OCI-LY7 (cell line): ENCODE measurements around the gene GABRB3.

Experiments used
- EZH2phosphoT487 ChIP-seq: fragments of 200-600 bp; sonication (generic); IDR thresholded peaks from 2 replicates; pipeline ENCODE4 v1.6.1; 2018; ENCODE audit warnings: low read depth, borderline replicate concordance, mild to moderate bottlenecking, mixed run types, antibody characterized with exemption, low read length, moderate library complexity, mixed read lengths
- TF ChIP-seq, protein P1 (sequence below): fragments of 200-600 bp; sonication (generic); conservative IDR thresholded peaks from 2 replicates; pipeline ENCODE4 v1.5.1; 2014; ENCODE audit warnings: mild to moderate bottlenecking, antibody characterized with exemption, low read length, moderate library complexity, mixed read lengths

DNA sequence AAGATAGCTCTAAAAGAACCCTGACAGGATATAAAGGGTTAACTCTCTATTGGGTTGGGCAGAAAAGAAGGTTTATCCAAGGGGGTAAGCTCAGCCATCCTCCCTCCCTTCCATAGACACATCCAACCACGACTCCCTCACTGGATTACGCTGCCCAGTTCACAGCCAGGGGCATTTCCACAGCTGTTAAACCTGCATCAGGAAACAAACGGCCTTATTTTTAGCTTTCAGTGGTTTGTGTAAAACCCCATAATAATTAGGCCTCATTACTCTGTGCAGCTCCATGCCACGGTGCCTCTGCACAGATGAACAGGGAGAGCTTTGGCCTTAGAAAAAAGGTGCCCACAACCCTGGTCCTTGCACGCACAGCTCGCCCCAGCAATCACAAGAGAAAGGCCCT, 110.6 kb downstream of the GABRB3 start:
- TF ChIP-seq EZH2phosphoT487, result no peak
- TF ChIP-seq, protein P1, sequence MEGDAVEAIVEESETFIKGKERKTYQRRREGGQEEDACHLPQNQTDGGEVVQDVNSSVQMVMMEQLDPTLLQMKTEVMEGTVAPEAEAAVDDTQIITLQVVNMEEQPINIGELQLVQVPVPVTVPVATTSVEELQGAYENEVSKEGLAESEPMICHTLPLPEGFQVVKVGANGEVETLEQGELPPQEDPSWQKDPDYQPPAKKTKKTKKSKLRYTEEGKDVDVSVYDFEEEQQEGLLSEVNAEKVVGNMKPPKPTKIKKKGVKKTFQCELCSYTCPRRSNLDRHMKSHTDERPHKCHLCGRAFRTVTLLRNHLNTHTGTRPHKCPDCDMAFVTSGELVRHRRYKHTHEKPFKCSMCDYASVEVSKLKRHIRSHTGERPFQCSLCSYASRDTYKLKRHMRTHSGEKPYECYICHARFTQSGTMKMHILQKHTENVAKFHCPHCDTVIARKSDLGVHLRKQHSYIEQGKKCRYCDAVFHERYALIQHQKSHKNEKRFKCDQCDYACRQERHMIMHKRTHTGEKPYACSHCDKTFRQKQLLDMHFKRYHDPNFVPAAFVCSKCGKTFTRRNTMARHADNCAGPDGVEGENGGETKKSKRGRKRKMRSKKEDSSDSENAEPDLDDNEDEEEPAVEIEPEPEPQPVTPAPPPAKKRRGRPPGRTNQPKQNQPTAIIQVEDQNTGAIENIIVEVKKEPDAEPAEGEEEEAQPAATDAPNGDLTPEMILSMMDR, result no peak
